Measurements from ENCODE around the gene RANBP3L. TPM values are rescaled to one million over a fixed set of nuclear protein-coding genes. Genes with fewer than 3 reads are reported as not detected.

The RANBP3L gene
- total and polyA plus RNA-seq, 2 experiments from 2014 or later: not detected

DNA sequence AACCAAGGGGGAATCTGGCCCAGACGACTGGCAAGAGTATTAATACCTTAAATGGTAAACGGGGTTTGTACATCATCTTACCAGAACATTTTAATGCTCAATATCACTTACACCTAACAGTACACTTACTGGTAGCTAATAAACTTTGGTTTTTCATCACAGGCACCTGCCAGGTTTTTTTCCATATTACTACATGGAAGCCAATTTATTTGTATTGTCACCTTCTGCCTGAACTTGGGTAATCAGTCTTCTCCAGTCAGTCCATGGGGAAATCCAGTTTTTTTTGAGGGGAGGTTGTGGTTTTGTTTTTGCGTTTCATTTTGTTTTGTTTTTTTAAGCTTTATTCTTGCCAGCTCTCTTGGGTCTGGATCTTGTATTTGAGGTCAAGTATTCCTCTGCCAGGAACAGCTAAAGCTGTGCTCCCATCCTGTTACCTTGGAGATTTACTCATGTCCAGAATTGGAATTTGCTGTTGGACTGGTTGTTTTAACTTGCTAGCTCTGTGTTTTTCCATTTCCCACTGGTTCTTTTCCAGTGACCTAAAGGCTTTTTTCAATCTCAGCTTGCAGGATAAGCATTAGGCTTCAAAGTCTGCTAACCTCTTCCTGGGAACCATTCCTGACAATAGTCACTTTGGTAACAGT is 48.9 kb downstream of the RANBP3L start:
- no peak overlapping the region for H2AFZ ChIP-seq
- DNase-seq (ENCODE audit: low spot score) (no peak), ATAC-seq (no peak)
- Mint-ChIP-seq H3K36me3 (ENCODE audit: low read depth) (no peaks in the 10 kb centered on the region), H3K27me3 (ENCODE audit: insufficient read depth, low read depth, poor library complexity) (no peaks in the 10 kb centered on the region), H3K9me3 (no peaks in the 10 kb centered on the region), H3K4me3 (no peak overlapping the region), H3K27ac (no peak overlapping the region), H3K4me1 (peaks cover 3% of the 10 kb centered on the region; the same call in 2 of the 3 replicates)
- no peak for TF ChIP-seq ZNF114 (CRISPR knock-in tag; IDR thresholded peaks at IDR 0.05)
- no peak for TF ChIP-seq JUNB (IDR thresholded peaks at IDR 0.05; ENCODE audit: unreplicated experiment)
- TF ChIP-seq, protein P1, sequence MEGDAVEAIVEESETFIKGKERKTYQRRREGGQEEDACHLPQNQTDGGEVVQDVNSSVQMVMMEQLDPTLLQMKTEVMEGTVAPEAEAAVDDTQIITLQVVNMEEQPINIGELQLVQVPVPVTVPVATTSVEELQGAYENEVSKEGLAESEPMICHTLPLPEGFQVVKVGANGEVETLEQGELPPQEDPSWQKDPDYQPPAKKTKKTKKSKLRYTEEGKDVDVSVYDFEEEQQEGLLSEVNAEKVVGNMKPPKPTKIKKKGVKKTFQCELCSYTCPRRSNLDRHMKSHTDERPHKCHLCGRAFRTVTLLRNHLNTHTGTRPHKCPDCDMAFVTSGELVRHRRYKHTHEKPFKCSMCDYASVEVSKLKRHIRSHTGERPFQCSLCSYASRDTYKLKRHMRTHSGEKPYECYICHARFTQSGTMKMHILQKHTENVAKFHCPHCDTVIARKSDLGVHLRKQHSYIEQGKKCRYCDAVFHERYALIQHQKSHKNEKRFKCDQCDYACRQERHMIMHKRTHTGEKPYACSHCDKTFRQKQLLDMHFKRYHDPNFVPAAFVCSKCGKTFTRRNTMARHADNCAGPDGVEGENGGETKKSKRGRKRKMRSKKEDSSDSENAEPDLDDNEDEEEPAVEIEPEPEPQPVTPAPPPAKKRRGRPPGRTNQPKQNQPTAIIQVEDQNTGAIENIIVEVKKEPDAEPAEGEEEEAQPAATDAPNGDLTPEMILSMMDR (conservative IDR thresholded peaks at IDR 0.05; ENCODE audit: low read depth in 2 of 2): no peak
- TF ChIP-seq, protein P2, sequence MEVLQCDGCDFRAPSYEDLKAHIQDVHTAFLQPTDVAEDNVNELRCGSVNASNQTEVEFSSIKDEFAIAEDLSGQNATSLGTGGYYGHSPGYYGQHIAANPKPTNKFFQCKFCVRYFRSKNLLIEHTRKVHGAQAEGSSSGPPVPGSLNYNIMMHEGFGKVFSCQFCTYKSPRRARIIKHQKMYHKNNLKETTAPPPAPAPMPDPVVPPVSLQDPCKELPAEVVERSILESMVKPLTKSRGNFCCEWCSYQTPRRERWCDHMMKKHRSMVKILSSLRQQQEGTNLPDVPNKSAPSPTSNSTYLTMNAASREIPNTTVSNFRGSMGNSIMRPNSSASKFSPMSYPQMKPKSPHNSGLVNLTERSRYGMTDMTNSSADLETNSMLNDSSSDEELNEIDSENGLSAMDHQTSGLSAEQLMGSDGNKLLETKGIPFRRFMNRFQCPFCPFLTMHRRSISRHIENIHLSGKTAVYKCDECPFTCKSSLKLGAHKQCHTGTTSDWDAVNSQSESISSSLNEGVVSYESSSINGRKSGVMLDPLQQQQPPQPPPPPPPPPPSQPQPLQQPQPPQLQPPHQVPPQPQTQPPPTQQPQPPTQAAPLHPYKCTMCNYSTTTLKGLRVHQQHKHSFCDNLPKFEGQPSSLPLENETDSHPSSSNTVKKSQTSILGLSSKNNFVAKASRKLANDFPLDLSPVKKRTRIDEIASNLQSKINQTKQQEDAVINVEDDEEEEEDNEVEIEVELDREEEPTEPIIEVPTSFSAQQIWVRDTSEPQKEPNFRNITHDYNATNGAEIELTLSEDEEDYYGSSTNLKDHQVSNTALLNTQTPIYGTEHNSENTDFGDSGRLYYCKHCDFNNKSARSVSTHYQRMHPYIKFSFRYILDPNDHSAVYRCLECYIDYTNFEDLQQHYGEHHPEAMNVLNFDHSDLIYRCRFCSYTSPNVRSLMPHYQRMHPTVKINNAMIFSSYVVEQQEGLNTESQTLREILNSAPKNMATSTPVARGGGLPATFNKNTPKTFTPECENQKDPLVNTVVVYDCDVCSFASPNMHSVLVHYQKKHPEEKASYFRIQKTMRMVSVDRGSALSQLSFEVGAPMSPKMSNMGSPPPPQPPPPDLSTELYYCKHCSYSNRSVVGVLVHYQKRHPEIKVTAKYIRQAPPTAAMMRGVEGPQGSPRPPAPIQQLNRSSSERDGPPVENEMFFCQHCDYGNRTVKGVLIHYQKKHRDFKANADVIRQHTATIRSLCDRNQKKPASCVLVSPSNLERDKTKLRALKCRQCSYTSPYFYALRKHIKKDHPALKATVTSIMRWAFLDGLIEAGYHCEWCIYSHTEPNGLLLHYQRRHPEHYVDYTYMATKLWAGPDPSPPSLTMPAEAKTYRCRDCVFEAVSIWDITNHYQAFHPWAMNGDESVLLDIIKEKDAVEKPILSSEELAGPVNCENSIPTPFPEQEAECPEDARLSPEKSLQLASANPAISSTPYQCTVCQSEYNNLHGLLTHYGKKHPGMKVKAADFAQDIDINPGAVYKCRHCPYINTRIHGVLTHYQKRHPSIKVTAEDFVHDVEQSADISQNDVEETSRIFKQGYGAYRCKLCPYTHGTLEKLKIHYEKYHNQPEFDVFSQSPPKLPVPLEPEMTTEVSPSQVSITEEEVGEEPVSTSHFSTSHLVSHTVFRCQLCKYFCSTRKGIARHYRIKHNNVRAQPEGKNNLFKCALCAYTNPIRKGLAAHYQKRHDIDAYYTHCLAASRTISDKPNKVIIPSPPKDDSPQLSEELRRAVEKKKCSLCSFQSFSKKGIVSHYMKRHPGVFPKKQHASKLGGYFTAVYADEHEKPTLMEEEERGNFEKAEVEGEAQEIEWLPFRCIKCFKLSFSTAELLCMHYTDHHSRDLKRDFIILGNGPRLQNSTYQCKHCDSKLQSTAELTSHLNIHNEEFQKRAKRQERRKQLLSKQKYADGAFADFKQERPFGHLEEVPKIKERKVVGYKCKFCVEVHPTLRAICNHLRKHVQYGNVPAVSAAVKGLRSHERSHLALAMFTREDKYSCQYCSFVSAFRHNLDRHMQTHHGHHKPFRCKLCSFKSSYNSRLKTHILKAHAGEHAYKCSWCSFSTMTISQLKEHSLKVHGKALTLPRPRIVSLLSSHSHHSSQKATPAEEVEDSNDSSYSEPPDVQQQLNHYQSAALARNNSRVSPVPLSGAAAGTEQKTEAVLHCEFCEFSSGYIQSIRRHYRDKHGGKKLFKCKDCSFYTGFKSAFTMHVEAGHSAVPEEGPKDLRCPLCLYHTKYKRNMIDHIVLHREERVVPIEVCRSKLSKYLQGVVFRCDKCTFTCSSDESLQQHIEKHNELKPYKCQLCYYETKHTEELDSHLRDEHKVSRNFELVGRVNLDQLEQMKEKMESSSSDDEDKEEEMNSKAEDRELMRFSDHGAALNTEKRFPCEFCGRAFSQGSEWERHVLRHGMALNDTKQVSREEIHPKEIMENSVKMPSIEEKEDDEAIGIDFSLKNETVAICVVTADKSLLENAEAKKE (CRISPR knock-in tag; IDR thresholded peaks at IDR 0.05): no peak
- TF ChIP-seq STAT1 (IDR thresholded peaks at IDR 0.05; ENCODE audit: unreplicated experiment): no peak
- no peak for TF ChIP-seq NANOG (IDR thresholded peaks at IDR 0.05; ENCODE audit: borderline replicate concordance)
- no peak for TF ChIP-seq CREB1 (CRISPR knock-in tag; IDR thresholded peaks at IDR 0.05; ENCODE audit: low read depth)
- TF ChIP-seq, protein P3, sequence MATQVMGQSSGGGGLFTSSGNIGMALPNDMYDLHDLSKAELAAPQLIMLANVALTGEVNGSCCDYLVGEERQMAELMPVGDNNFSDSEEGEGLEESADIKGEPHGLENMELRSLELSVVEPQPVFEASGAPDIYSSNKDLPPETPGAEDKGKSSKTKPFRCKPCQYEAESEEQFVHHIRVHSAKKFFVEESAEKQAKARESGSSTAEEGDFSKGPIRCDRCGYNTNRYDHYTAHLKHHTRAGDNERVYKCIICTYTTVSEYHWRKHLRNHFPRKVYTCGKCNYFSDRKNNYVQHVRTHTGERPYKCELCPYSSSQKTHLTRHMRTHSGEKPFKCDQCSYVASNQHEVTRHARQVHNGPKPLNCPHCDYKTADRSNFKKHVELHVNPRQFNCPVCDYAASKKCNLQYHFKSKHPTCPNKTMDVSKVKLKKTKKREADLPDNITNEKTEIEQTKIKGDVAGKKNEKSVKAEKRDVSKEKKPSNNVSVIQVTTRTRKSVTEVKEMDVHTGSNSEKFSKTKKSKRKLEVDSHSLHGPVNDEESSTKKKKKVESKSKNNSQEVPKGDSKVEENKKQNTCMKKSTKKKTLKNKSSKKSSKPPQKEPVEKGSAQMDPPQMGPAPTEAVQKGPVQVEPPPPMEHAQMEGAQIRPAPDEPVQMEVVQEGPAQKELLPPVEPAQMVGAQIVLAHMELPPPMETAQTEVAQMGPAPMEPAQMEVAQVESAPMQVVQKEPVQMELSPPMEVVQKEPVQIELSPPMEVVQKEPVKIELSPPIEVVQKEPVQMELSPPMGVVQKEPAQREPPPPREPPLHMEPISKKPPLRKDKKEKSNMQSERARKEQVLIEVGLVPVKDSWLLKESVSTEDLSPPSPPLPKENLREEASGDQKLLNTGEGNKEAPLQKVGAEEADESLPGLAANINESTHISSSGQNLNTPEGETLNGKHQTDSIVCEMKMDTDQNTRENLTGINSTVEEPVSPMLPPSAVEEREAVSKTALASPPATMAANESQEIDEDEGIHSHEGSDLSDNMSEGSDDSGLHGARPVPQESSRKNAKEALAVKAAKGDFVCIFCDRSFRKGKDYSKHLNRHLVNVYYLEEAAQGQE (IDR thresholded peaks at IDR 0.05; ENCODE audit: unreplicated experiment): no peak
- TF ChIP-seq EZH2 (IDR thresholded peaks at IDR 0.05; ENCODE audit: low read depth, unreplicated experiment): no peak
- TF ChIP-seq EZH2phosphoT487 (IDR thresholded peaks at IDR 0.05; ENCODE audit: unreplicated experiment): no peak
- TF ChIP-seq POLR2AphosphoS5 (IDR thresholded peaks at IDR 0.05; ENCODE audit: low read depth): no peak
- H3K27ac ChIP-seq (ENCODE audit: low read depth): no peak overlapping the region
- H3K36me3 ChIP-seq (ENCODE audit: insufficient read depth): no peaks in the 10 kb centered on the region
- H3K4me3 ChIP-seq: no peak overlapping the region
- no peaks in the 10 kb centered on the region for H3K9me2 ChIP-seq (ENCODE audit: insufficient read depth)
- no peaks in the 10 kb centered on the region for H3K4me1 ChIP-seq (ENCODE audit: insufficient read depth)
- no peaks in the 10 kb centered on the region for H3K79me2 ChIP-seq (replicated peaks; ENCODE audit: insufficient read depth)
- H4K20me1 ChIP-seq (replicated peaks; ENCODE audit: insufficient read depth): no peaks in the 10 kb centered on the region
- no peak overlapping the region for H3K4me2 ChIP-seq
- H3F3A ChIP-seq (replicated peaks; ENCODE audit: low read depth): no peaks in the 10 kb centered on the region
- no peaks in the 10 kb centered on the region for H3K27me3 ChIP-seq (ENCODE audit: insufficient read depth)

All from GM23338 (cell line).